KOPT-K1 (cell line): ENCODE measurements around the gene IRF9.
"Not testable (repeated sequence)": the region's sequence is repeated elsewhere in the genome, so short reads cannot be mapped to it uniquely, and the experiment has no call there.

Experiments used
- H3K27ac ChIP-seq: fragments of 200-600 bp; sonication (generic); 2 replicates; pipeline ENCODE4 v1.5.1; 2016; ENCODE audit warnings: antibody characterized with exemption, mild to moderate bottlenecking, low read depth, low read length; ENCODE audit not compliant: poor library complexity, severe bottlenecking
- H3K36me3 ChIP-seq: fragments of 200-600 bp; sonication (generic); 2 replicates; pipeline ENCODE4 v1.5.1; 2017; ENCODE audit warnings: antibody characterized with exemption, mild to moderate bottlenecking, low read length, moderate library complexity; ENCODE audit not compliant: insufficient read depth
- H3K9me3 ChIP-seq: fragments of 200-600 bp; sonication (generic); 2 replicates; pipeline ENCODE4 v1.5.1; 2017; ENCODE audit warnings: antibody characterized with exemption, low read length, mild to moderate bottlenecking; ENCODE audit not compliant: insufficient read depth, poor library complexity, severe bottlenecking

The IRF9 gene

GRCh38 chr14:24202538-24202937, 41.5 kb downstream of the IRF9 start:
- peaks cover 71% of the 10 kb centered on the region for H3K36me3 ChIP-seq

GRCh38 chr14:24203249-24203886, 42.3 kb downstream of the IRF9 start:
- H3K27ac ChIP-seq = not testable (repeated sequence)
- peaks cover 19% of the 10 kb centered on the region for H3K9me3 ChIP-seq
- H3K36me3 ChIP-seq = peaks cover 79% of the 10 kb centered on the region

More at GRCh38 chr14:24202538-24202937, 41.5 kb downstream of the IRF9 start:
- H3K9me3 ChIP-seq = peaks cover 19% of the 10 kb centered on the region
- H3K27ac ChIP-seq = not testable (repeated sequence)

- Histone ChIP-seq H3K36me3 (peaks cover 84% of the 10 kb centered on the region), H3K9me3 (peaks cover 19% of the 10 kb centered on the region), H3K27ac (no peak overlapping the region)
These were observed 43.4 kb downstream of the IRF9 start for GRCh38 chr14:24204163-24205146.

- peaks cover 17% of the 10 kb centered on the region for H3K9me3 ChIP-seq
- peaks cover 95% of the 10 kb centered on the region for H3K36me3 ChIP-seq
- no peak overlapping the region for H3K27ac ChIP-seq
These were observed 45.4 kb downstream of the IRF9 start for GRCh38 chr14:24206260-24207103.

- no peak overlapping the region for H3K27ac ChIP-seq
- peaks cover 93% of the 10 kb centered on the region for H3K36me3 ChIP-seq
These were observed 46.1 kb downstream of the IRF9 start for GRCh38 chr14:24207104-24207551.

GRCh38 chr14:24207625-24208024, 46.6 kb downstream of the IRF9 start:
- Histone ChIP-seq H3K36me3 (peaks cover 88% of the 10 kb centered on the region), H3K9me3 (peaks cover 7% of the 10 kb centered on the region), H3K27ac (no peak overlapping the region)

More at GRCh38 chr14:24207104-24207551, 46.1 kb downstream of the IRF9 start:
- H3K9me3 ChIP-seq = peaks cover 12% of the 10 kb centered on the region

GRCh38 chr14:24211311-24211710, 50.2 kb downstream of the IRF9 start:
- peaks cover 58% of the 10 kb centered on the region for H3K36me3 ChIP-seq
- H3K27ac ChIP-seq = no peak overlapping the region
- H3K9me3 ChIP-seq = no peaks in the 10 kb centered on the region

GRCh38 chr14:24212924-24213865, 52.1 kb downstream of the IRF9 start, which contains the start of gene CHMP4A:
Gene CHMP4A, minus strand, starts transcription at chr14:24213488. Its CDS starts 49 bp downstream, at chr14:24213439.
- H3K9me3 ChIP-seq = no peaks in the 10 kb centered on the region
- peak within 1 kb of the TSS; percentile 88 for H3K27ac ChIP-seq
- peaks cover 50% of the 10 kb centered on the region for H3K36me3 ChIP-seq

- Histone ChIP-seq H3K36me3 (peaks cover 43% of the 10 kb centered on the region), H3K27ac (peak overlapping the region; percentile 88), H3K9me3 (no peaks in the 10 kb centered on the region)
These were observed 53.0 kb downstream of the IRF9 start for GRCh38 chr14:24213866-24214662.

GRCh38 chr14:24215495-24216344, 54.7 kb downstream of the IRF9 start, which contains the start of gene MDP1:
Gene MDP1, minus strand, starts transcription at chr14:24216066. Its CDS starts 111 bp downstream, at chr14:24215955.
- Histone ChIP-seq H3K36me3 (peaks cover 26% of the 10 kb centered on the region), H3K27ac (peak within 1 kb of the TSS; percentile 81), H3K9me3 (no peaks in the 10 kb centered on the region)
